ENCODE data around the gene ATP6V1B1.

DNA sequence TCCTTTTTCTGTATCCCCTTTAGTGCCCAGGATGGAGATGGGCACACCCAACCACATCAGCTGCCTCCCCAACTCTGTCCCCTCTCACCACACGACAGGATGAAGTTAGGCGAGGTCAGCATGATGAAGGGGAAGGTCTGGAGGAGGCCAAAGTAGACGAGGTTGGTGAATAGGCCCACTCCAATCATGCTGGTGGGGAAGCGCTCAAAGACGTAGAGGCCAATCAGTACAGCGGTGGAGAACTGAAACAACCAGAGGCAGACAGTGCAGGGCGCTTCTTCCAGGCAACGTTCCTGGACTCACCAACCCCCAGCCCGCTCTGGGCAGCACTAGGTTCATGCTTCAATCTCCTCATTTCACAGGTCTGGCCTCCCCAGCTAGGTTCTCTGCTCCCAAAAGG lies 56.0 kb downstream of the ATP6V1B1 start:
- no peak for TF ChIP-seq ATF1 (CRISPR knock-in tag; IDR thresholded peaks at IDR 0.05)
- TF ChIP-seq, protein P1, sequence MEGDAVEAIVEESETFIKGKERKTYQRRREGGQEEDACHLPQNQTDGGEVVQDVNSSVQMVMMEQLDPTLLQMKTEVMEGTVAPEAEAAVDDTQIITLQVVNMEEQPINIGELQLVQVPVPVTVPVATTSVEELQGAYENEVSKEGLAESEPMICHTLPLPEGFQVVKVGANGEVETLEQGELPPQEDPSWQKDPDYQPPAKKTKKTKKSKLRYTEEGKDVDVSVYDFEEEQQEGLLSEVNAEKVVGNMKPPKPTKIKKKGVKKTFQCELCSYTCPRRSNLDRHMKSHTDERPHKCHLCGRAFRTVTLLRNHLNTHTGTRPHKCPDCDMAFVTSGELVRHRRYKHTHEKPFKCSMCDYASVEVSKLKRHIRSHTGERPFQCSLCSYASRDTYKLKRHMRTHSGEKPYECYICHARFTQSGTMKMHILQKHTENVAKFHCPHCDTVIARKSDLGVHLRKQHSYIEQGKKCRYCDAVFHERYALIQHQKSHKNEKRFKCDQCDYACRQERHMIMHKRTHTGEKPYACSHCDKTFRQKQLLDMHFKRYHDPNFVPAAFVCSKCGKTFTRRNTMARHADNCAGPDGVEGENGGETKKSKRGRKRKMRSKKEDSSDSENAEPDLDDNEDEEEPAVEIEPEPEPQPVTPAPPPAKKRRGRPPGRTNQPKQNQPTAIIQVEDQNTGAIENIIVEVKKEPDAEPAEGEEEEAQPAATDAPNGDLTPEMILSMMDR (IDR thresholded peaks at IDR 0.05) = no peak
